Upper lobe of left lung (tissue), 6 donors: ENCODE results near the gene PAX7. TPM values are rescaled to one million over a fixed set of nuclear protein-coding genes. Genes with fewer than 3 reads are reported as not detected.
"Not testable (repeated sequence)": the region's sequence is repeated elsewhere in the genome, so short reads cannot be mapped to it uniquely, and the experiment has no call there.

Experiments used
- ATAC-seq, 2 donors: fragments of 200-7000 bp; cut with Tn5 transposase; one replicate each; pipeline ENCODE4 v1.9.1; 2022; ENCODE audit warnings: mild to moderate bottlenecking in 2 of 2, moderate library complexity in 2 of 2; ENCODE audit not compliant: low FRiP score in 2 of 2
- DNase-seq, 2 donors: peaks; one replicate each; pipeline ENCODE4 v3.0.0-alpha.2; 2019 to 2020
- H3K27ac ChIP-seq, 4 donors: fragments of 200-600 bp; sonication (generic); one replicate each; pipeline ENCODE4 v1.5.1; 2016 to 2019
- H3K27me3 ChIP-seq, 4 donors: fragments of 200-600 bp; sonication (generic); one replicate each; pipeline ENCODE4 v1.5.1; 2017 to 2019
- H3K36me3 ChIP-seq, 4 donors: fragments of 200-600 bp; sonication (generic); one replicate each; pipeline ENCODE4 v1.5.1; 2016 to 2019
- H3K4me1 ChIP-seq, 4 donors: fragments of 200-600 bp; sonication (generic); one replicate each; pipeline ENCODE4 v1.5.1; 2018 to 2019
- H3K4me3 ChIP-seq, 4 donors: fragments of 200-600 bp; sonication (generic); one replicate each; pipeline ENCODE4 v1.5.1; 2017 to 2019; ENCODE audit warnings: mild to moderate bottlenecking in 2 of 4, moderate library complexity in 1 of 4
- H3K9me3 ChIP-seq, 4 donors: fragments of 200-600 bp; sonication (generic); one replicate each; pipeline ENCODE4 v1.5.1; 2018 to 2019
- EP300 ChIP-seq, 4 donors: sonication (generic); formaldehyde crosslinking; IDR thresholded peaks; one replicate each; pipeline ENCODE4 v1.5.1; 2017; ENCODE audit warnings: antibody characterized with exemption in 4 of 4, control low read depth in 2 of 4
- POLR2A ChIP-seq, 4 donors: fragments of 450-650 bp; IDR thresholded peaks; one replicate each; pipeline ENCODE4 v1.5.1; 2016 to 2017; ENCODE audit warnings: antibody characterized with exemption in 4 of 4, mild to moderate bottlenecking in 2 of 4
- POLR2AphosphoS5 ChIP-seq, 2 donors: sonication (generic); formaldehyde crosslinking; IDR thresholded peaks; one replicate each; pipeline ENCODE4 v1.5.1; 2017; ENCODE audit warnings: antibody characterized with exemption in 2 of 2
- WGBS, 2 donors: methylation state at CpG; one replicate each; pipeline ENCODE4 v1.1.5; 2017 to 2018; 5-methylcytosine and 5-hydroxymethylcytosine counted together
- total RNA-seq, 6 donors: library from RNA; depleted of rRNA in 4 of 6; stranded (reverse); fragments of >200 nt in 4 of 6; gene quantifications; one replicate each; pipeline versions ENCODE4 v1.1.0 to v1.2.1, GENCODE V29; 2016 to 2021
- TF ChIP-seq, protein P1 (sequence below), 6 experiments: fragments of 450-650 bp in 4 of 6; fragments of 200-600 bp in 2 of 6; sonication (generic) in 2 of 6; IDR thresholded peaks; one replicate each; pipeline ENCODE4 v1.5.1; 2016 to 2019; ENCODE audit warnings: antibody characterized with exemption in 6 of 6
- donor health status: DM: no; HTN: no; CAD: no; lungs with moderate emphysema.
- donor health status: DM: no; HTN: yes; CAD: no; lungs with severe emphysema.

PAX7 gene
- total RNA-seq, 6 donors from 2014 or later, result not detected

DNA sequence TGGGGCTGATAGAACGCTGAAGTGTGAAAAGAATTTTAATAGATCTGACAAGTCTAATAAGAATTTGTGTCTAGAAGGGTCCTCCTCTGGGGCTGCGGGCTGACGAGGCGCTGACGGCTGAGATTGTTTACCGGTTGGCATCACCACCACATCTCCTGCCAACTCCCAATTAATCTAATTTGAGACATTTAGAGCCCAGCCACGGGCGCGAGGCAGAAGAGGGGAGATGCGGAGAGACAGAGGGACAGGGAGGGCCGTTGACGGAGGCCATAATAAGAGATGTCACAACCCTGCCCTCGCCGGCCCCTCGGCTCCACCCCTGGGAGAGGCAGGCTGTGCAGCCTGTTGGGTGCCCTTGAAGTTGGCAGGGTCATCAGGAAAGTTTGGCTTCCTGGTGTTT lies 109.3 kb downstream of the PAX7 start:
- TF ChIP-seq, protein P1, sequence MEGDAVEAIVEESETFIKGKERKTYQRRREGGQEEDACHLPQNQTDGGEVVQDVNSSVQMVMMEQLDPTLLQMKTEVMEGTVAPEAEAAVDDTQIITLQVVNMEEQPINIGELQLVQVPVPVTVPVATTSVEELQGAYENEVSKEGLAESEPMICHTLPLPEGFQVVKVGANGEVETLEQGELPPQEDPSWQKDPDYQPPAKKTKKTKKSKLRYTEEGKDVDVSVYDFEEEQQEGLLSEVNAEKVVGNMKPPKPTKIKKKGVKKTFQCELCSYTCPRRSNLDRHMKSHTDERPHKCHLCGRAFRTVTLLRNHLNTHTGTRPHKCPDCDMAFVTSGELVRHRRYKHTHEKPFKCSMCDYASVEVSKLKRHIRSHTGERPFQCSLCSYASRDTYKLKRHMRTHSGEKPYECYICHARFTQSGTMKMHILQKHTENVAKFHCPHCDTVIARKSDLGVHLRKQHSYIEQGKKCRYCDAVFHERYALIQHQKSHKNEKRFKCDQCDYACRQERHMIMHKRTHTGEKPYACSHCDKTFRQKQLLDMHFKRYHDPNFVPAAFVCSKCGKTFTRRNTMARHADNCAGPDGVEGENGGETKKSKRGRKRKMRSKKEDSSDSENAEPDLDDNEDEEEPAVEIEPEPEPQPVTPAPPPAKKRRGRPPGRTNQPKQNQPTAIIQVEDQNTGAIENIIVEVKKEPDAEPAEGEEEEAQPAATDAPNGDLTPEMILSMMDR (IDR thresholded peaks at IDR 0.05), result no peak
- TF ChIP-seq EP300 (IDR thresholded peaks at IDR 0.05), result no peak
- TF ChIP-seq POLR2A (IDR thresholded peaks at IDR 0.05), result no peak
- TF ChIP-seq POLR2AphosphoS5 (IDR thresholded peaks at IDR 0.05), result no peak
- Histone ChIP-seq H3K36me3 (no peaks in the 10 kb centered on the region), H3K4me1 (no peaks in the 10 kb centered on the region), H3K4me3 (no peak overlapping the region), H3K27me3 (no peaks in the 10 kb centered on the region), H3K9me3 (no peaks in the 10 kb centered on the region), H3K27ac (no peak overlapping the region)
- ATAC-seq (no peak), DNase-seq (peak in 1 of 2 donors; percentile 55)
- WGBS, 2 donors, result 45 to 66% methylated on average over 12 to 15 of the region's 15 CpGs

DNA sequence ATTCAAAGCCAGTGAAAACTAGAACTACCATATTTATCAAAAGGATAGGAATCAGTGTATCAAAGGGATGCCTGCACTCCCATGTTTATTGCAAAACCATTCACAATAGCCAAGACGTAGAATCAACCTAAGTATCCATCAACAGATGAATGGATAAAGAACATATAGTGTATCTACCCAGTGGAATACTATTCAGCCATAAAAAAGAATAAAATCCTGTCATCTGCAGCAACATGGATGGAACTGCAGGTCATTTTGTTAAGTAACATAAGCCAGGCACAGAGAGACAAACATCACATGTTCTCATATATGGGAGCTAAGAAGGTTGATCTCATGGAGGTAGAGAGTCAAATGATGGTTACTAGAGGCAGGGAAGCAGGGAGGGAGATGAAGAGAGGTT lies 110.0 kb downstream of the PAX7 start:
- H3K4me1 ChIP-seq, result no peaks in the 10 kb centered on the region
- no peak for DNase-seq
- H3K27me3 ChIP-seq, result no peaks in the 10 kb centered on the region
- H3K27ac ChIP-seq, result no peak overlapping the region
- TF ChIP-seq POLR2A (IDR thresholded peaks at IDR 0.05), result no peak
- TF ChIP-seq, protein P1 (IDR thresholded peaks at IDR 0.05), result no peak
- no peak for TF ChIP-seq EP300 (IDR thresholded peaks at IDR 0.05)
- no peak for TF ChIP-seq POLR2AphosphoS5 (IDR thresholded peaks at IDR 0.05)
- H3K36me3 ChIP-seq, result no peaks in the 10 kb centered on the region
- 74 to 94% methylated on average over 1 of the region's 1 CpG for WGBS, 2 donors
- H3K4me3 ChIP-seq, result no peak overlapping the region
- H3K9me3 ChIP-seq, result no peaks in the 10 kb centered on the region
- no peak for ATAC-seq

- H3K27me3 ChIP-seq, result no peaks in the 10 kb centered on the region
- H3K4me1 ChIP-seq, result no peaks in the 10 kb centered on the region
- DNase-seq, result no peak
- no peak overlapping the region for H3K4me3 ChIP-seq
- H3K36me3 ChIP-seq, result no peaks in the 10 kb centered on the region
- TF ChIP-seq, protein P1 (IDR thresholded peaks at IDR 0.05), result no peak
- no peak for TF ChIP-seq POLR2A (IDR thresholded peaks at IDR 0.05)
- TF ChIP-seq POLR2AphosphoS5 (IDR thresholded peaks at IDR 0.05), result no peak
- no peaks in the 10 kb centered on the region for H3K9me3 ChIP-seq
- WGBS, 2 donors, result 41 to 46% methylated on average over 7 of the region's 7 CpGs
- no peak overlapping the region for H3K27ac ChIP-seq
- ATAC-seq, result no peak
Measured at GRCh38 chr1:18743233-18743632, 112.6 kb downstream of the PAX7 start.

GRCh38 chr1:18744381-18744780 lies 113.7 kb downstream of the PAX7 start:
- 37 to 78% methylated on average over 1 of the region's 1 CpG for whole genome bisulfite sequencing, 2 donors
- not testable (repeated sequence) for H3K4me3 ChIP-seq, H3K27ac ChIP-seq, H3K36me3 ChIP-seq, DNase-seq, ATAC-seq, H3K9me3 ChIP-seq, H3K27me3 ChIP-seq, H3K4me1 ChIP-seq

DNA sequence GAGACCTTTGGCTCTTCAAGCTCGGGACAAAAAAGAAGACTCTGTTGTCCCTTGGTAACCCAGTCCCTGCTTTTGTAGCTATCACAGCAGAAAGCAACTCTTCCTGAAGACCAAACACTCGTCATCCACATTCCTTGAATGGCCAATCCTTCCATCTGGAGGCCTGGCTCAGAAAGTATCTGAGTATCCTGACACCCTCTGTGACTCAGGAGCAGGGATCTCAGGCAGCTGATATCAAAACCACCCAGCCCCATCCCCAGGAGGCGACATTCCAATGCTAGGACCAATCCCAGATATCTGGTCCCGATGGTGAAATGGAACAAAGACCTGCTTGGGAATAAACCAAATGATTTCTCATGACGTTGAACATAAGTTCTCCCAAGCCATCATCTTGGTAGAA lies 116.3 kb downstream of the PAX7 start:
- TF ChIP-seq POLR2AphosphoS5 (IDR thresholded peaks at IDR 0.05) (no peak), EP300 (IDR thresholded peaks at IDR 0.05) (no peak), POLR2A (IDR thresholded peaks at IDR 0.05) (no peak)
- TF ChIP-seq, protein P1 (IDR thresholded peaks at IDR 0.05), result no peak
- DNase-seq (no peak), ATAC-seq (no peak)
- H3K27ac ChIP-seq, result no peak overlapping the region
- WGBS, 2 donors, result 79% methylated on average over 5 of the region's 5 CpGs
- H3K9me3 ChIP-seq, result no peaks in the 10 kb centered on the region
- H3K4me1 ChIP-seq, result no peaks in the 10 kb centered on the region
- no peaks in the 10 kb centered on the region for H3K27me3 ChIP-seq
- H3K4me3 ChIP-seq, result no peak overlapping the region
- H3K36me3 ChIP-seq, result no peaks in the 10 kb centered on the region
